Fibroblast of skin of left biceps (primary cell): ENCODE measurements around the gene HIF1A.
"Not testable (repeated sequence)": the region's sequence is repeated elsewhere in the genome, so short reads cannot be mapped to it uniquely, and the experiment has no call there.

Source experiments
- DNase-seq, 2 experiments: peaks; one replicate each; pipeline ENCODE4 v3.0.0-alpha.2; 2013; ENCODE audit warnings: low read depth in 2 of 2

HIF1A gene

DNA sequence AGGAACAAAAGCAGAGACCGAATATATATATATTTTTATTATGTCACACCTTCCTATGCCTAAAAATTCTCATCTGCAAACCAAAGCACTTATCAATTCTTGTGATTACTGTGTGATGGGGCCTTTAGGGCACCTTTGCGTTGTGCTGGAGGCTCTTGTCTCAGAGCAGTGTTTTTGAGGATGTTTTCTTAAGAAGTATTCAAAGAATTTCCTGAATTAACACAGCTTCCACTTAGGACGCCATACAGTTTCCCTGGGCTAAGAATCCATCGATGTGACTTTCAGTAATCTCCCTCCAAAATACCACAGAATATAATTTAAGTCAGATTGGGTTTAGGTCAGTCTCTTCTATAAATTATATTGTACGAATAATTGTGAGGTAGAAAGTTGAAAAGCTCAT is 22.0 kb upstream of the HIF1A start:
- DNase-seq, result no peak

DNA sequence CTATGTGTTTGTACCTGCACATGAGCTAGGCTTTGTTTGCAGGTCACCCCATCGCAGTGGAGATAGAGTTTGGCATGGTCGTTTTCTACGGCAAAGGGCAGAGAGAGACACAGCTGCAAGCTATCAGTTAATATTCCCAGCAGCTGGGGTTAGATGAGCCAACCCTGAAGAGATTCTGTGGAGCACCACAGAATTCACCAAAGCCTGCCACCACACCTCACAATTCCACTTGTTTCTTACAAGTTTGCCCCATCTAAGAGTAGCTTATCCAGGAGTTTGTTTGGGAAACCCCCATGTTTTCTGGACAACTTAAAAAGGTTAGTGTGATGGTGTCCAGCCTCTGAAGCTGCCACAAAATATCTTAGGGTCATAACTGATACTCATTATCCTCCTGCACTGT is 20.0 kb upstream of the HIF1A start:
- no peak for DNase-seq

DNA sequence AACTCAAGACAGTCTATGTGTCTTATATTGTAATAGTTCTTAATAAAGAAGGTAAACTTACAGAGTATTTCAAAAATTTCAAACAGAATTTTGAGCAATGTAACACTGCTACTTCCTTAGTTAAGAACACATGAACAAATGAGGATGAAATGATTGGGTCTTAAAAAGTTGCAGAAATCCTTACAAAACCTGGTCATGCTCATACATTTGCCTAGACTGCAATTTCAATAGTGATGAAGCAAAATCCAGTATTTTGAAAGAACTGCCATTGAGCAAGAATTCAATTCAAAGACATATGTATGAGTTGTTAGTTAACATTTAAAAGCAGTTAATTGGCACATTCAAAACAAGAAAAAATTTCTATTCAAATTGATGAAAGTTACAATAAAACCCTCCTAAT is 17.8 kb upstream of the HIF1A start:
- no peak for DNase-seq

DNA sequence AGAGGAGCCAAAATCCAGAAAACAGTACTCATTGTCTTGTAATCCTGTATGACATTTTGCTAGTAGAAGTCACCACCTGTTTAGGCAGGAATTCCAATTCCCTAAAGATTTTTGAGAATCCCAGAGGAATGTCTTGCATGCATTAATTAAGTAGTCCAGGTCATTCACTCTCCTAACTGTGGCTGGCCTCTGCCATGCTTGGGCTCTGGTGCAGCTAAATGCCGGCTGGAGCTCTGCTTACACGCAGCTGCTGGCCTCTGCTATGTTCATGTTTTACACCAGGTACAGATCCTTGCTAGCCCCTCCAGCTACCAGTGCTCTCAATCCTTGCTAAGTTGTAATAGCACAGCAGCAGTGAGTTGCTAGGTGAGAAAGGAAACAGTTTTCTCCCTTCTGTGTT is 16.3 kb upstream of the HIF1A start:
- DNase-seq, result no peak

DNA sequence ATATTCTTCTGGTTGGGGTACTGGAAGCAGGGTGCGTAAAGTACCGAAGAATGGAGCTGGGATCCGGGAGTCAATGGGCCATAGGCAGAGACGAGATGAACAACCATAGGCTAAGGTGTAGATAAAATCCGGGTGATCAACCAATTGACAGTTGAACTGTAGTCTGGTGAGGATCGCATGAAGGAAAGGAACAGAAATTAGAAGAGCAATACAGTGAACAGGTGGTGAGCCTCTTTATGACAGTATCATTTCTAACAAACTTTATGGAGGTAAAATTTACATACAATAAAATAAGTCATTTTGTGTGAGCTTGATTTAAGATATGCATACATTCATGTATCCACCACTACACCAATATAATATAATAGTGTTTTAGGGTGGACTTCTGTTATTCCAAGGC is 13.9 kb upstream of the HIF1A start:
- DNase-seq, result no peak

DNA sequence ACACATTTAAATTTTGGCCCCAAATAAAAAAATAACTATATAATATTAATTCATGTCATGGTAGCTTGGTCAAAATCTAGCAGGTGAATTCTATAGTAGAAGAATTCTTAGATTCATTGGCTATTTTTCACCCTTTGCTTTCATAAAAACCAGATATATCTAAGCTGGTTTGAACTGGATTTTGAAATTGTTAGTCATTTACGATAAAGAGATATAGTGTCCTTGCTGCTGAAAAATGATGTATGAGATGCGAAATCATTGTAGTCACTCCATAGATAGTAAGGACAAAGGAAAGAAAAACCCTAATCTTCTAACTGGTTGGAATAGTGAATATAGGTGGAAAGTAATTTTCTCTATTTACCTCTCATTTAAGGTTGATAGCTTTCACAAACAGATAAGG is 12.2 kb upstream of the HIF1A start:
- no peak for DNase-seq

DNA sequence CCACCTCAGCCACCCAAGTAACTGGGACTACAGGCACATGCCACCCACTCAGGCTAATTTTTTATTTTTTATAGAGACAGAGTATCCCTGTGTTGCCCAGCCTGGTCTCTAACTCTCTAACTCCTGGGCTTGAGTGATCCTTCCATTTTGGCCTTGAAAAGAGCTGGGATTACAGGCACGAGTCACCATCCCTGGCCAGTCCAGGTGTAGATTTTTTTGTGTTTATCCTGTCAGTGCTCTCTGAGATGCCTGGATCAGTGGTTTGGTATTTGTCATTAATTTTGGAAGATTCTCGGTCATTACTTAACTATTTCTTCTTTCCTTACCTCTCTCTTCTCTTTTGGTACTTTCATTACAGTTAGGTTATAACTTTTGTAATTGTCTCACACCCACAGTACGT is 5.3 kb upstream of the HIF1A start:
- DNase-seq, result no peak

DNA sequence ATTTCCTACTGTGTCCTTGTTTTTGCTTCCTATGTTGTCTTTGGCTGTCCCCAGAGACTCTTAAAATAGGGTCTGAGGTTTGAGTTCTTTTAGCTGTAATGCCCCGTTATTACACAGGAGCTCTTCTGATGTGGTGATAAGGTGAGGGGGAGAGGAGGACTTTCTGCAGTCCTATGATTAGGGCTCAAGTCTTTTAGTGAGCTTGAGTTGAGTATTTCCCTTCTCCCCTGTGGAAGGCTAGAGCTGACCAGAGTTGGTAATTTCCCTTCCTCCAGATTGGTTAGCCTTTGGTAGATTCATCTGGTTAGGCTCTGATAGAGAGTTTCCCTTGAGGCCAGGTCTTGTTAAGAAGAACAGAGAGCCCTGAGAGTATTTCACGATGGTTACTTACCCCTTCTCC is 4.3 kb upstream of the HIF1A start:
- DNase-seq, result no peak

DNA sequence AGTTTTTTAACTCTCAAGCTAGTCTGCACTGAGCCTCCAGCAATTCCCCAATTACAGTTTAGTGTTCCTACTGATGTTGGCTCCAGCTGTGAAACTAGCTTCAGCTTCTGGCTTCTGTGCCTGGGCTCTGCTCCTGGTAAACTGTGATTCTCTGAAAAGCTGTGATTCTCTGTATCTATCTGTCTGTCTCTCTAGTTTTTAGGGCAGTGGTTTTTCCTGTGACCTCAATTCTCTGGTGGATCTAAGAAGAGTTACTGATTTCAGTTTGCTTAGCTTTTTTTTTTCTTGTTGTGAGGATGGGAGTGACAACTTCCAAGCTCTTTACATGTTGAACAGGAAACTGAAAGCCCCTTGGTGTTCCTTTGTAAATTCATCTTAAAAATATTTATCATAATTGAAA is 3.8 kb upstream of the HIF1A start:
- no peak for DNase-seq

DNA sequence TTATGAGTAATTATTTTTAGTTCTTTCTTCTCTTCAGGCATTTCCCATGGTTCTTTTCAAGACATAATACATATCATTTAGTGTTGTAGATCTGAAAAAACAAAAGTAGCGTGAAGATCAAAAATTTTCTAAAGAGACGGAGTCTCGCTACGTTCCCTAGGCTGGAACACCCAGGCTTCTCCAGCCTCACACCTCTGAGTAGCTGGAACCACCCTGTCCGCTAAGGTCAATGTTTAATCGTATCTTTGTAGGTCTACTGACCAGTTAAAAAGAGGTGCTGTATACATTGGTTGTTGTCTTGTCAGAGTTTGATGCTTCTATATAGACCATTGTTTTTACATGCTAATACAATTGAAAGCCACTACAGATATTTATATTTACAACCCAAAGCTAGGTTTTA is 1.3 kb upstream of the HIF1A start:
- no peak for DNase-seq

DNA sequence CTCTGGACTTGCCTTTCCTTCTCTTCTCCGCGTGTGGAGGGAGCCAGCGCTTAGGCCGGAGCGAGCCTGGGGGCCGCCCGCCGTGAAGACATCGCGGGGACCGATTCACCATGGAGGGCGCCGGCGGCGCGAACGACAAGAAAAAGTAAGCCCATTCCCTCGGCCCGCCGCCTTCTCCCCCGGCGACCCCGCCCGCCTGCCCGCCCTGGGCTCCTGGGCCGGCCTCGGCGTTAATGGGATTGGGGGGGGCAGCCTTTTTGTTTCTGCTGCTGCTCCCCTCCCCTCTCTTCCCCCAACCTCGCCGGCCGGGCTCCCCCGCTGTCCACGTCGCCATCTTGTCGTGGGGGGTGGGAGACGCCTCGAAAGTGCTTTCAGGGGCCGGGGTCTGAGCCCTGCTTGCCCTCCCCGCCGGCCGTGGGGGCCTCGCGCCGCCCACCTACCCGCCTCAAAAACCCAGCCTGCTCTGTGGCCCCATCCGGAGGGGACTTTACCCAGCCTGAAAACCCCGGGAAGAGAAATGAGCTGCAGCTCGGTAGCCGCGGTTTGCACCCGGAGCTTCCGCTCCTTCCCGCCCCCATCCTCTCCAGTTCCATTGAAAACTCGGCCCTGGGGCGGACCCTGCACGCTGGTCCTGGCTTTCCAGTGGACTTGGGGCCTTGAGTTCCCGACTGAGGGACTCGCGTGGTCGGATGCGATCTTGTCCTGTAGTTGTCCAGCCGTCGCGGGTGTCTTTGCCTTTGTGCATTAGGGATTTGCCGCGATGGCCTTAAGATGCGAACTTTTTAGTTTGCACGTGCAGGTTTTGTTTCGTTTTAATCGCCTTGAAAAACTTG is 598 bp downstream of the HIF1A start:
- no peak for DNase-seq

DNA sequence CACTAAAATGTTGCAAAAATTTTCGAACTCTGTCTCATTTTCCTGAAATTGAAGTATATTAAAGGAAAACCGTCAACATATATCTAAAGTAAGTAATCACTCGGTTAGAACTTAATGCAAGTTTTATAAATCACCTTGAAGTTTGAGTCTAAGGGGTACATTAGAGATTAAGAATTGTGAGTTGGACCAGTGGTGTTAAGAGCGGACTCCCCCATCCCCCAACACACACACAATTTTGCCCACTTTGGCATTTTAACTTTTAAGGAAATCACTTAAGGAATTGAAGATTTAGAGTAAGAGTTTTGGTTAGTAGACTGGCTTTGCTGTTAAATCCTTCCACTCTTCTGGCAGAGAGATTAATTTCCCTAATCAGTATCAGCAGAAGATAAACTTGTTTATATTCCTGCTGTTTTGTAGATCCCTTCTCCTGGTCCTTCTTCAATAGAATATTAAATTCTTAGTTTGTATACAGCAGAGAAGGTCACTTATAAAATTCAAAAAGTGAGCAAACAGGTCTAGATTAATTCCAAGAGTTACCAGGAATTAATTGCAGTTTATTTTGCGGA is 1.5 kb downstream of the HIF1A start:
- DNase-seq, result no peak

DNA sequence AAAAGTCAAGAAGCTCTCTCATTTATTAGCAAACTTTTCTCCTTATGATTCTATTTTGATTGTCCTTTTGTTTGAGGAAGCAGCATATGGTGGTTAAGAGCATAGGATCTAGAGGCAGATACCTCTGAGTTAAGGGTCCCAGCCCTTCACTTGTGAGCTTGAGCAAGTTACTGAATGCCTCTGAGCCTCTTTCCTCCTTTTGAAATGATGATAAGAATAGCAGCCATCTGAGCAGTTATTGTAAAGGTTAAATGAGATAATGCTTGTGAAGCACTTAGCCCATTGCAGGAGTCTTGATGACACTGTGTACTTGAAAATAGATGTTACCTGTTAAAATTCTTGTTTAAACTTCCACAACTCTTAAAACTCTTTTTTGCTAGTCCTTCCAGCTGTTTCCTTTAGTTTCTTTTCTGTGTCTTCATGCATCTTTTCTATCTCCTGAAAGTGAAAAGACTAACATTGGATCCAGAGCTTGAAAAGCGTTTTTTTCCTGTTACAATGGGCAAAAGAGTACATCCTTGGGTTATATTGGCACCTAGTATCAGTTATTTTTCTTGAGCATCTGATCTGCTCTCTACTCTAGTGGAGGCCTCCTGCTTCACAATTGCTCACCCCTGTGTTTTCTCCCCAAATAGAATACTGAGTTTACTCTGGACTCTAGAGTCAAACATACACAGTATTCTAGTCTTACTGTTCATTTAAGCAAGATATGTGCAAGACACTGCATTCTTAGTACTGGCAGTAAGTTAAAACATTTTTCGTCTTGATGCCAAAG is 3.1 kb downstream of the HIF1A start:
- DNase-seq, result no peak

DNA sequence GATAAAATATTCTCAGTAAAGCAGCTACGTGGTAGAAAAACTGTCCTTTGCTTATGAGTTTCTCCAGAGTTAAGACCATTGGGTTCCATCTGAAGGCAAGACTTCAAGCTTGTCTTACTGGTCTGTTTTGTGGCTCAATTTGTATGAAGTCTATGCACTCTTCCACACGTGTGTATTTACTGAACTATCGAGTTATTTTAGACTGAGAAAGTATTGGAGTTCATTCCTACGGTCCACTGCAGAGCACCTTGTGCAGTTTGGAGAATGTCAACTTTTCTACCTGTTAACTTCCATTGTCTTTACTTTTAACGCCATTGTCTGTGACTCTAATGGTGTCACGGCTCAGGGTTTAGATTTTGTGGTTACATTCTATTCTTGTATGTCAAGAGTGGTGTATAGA is 3.7 kb downstream of the HIF1A start:
- DNase-seq, result no peak

DNA sequence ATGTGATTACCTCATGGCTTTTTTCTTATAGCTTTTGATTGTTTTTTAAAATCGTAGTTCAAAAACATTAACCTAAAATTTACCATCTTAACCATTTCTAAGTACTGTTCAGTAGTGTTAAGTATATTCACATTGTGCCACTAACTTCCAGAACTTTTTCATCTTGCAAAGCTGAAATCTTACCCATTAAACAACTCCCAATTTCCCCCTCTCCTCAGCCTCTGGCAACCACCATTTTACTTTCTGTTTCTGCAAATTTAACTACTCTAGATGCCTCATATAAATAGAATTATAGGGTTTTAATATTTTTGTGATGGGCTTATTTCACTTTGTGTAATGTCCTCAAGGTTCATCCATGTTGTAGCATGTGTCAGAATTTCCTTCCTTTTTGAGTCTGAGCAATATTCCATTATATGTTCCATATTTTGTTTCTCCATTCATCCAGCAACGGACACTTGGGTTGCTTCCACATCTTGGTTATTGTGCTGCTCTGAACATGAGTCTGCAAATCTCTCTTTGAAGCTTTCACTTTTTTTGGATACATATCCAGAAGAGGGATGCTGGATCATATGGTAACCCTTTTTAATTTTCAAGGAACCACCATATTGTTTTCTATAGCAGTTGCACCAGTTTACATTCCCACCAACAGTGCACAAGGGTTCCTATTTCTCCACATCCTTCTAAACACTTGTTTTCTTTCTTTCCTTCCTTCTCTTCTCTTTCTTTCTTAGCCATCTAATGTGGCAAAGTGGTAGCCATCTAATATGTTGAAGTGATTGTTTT is 5.0 kb downstream of the HIF1A start:
- DNase-seq, result no peak

DNA sequence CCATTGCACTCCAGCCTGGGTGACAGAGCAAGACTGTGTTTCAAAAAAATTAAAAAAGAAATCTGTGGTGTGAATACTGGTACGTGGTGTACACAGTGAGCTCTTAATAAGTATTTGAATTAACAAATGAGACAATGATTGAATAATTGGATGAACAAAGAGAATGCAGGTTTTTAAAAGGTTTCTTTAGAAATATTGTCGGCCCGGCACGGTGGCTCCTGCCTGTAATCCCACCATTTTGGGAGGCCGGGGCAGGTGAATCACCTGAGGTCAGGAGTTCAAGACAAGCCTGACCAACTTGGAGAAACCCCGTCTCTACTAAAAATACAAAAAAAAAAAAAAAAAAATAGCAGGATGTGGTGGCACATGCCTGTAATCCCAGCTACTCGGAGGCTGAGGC is 6.6 kb downstream of the HIF1A start:
- no peak for DNase-seq

DNA sequence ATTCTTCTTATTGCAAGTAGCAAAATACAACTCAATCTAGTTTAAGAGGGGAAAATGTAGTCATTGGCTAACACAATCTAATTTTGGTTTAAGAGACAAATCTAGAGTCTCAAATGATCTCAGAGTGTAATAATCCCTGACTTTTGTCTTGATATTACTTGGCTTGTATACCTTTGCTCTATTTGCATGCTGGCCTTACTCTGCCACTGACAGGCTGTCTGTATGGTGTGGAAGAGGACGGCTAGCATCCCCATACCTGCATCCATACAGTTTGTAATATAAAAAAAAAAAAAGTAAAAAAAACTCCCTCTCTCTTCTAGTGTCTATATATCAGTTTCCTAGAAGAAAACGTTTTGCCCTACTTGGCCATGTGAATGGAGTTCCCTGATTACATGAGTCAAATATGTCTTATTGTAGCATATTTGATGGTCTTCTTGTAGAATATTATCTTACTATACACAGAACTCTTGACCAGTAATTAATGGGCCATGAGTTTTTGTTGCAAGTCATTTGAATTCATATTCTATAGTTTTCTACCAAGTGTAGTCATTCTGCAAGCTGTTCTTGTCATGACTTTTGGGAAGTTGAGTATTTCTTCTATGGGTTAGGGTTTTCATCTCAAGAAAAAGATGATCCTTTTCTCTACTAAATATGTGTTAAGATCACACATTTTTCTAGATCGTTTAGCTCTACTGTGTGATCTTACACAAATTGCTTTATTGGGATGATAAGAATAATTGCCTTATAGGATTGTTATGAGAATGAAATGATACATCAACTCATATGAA is 8.2 kb downstream of the HIF1A start:
- no peak for DNase-seq

DNA sequence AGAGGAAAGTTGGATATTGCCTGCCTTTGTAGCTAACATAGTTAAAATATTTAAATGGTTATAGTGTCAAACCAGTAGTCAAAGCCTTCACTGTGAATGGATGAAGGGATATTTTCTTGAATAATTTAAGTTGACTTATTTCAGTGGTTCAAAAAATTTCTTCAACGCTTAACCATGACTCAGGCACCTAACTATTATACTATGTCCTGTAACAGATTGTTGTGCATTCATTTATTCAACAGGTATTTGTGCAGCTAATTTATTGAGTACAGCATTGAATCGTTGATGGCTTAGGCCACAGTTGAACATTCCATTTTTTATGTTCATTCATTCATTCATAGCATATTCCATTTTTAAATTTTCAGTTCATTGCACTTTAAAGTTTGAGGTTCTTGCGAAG is 9.2 kb downstream of the HIF1A start:
- no peak for DNase-seq

DNA sequence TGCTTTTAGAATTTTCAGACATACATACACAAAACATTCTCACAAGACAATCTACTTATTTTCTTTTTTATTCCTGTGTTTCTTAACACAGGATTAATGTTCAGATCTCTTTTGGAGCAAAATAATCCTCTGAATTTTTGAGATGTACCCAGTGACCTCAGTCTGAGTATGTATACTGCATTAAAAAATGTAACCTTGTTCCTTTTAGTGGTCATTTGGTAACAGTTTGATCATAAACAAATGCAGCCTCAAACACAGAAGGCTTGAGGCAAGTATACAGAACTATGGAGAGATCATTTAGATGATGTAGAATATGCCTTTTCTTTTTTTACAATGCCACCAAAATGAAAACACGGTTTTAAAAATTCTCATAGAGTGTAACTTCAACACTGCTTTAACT is 9.7 kb downstream of the HIF1A start:
- DNase-seq, result no peak

DNA sequence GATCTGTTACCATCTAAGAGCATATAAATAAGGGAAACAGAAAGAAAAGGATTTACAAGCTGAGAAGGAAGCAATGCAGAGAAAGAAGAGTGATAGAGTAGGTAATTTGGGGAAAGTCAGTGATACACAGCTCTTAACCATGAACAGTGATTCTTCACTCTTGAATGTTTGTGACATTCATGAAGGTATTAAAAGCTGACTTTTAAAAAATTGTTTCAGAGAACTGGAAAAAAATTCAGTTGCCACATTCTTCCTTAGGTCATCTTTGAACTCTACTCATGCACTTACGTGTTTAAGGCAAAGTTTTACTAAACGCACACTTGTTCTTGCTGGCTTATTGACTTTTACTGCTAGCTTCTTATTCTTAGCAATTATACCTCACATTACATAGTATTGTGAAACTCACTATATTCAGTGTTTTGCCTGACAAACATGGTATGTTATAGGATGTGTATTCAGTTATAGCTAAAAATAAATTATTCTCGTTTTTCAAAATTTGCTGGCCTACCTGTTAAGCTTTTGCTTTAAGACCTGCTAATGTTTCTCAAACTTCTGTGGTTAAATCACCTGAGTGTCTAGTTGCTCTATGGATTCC is 10.9 kb downstream of the HIF1A start:
- DNase-seq, result no peak

DNA sequence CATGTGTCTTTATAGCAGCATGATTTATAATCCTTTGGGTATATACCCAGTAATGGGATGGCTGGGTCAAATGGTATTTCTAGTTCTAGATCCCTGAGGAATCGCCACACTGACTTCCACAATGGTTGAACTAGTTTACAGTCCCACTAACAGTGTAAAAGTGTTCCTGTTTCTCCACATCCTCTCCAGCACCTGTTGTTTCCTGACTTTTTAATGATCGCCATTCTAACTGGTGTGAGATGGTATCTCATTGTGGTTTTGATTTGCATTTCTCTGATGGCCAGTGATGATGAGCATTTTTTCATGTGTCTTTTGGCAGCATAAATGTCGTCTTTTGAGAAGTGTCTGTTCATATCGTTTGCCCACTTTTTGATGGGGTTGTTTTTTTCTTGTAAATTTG is 12.5 kb downstream of the HIF1A start:
- not testable (repeated sequence) for DNase-seq
